GM13977 (cell line): ENCODE results near the gene CLHC1.
"Not testable (repeated sequence)": the region's sequence is repeated elsewhere in the genome, so short reads cannot be mapped to it uniquely, and the experiment has no call there.

Experiments
- DNase-seq: peaks from one replicate; pipeline ENCODE4 v3.0.0; 2012; ENCODE audit warnings: low spot score
- CTCF ChIP-seq: IDR thresholded peaks from 2 replicates; pipeline ENCODE4 v1.5.1; 2012; ENCODE audit warnings: mild to moderate bottlenecking, control low read depth; ENCODE audit not compliant: insufficient read depth; ENCODE audit errors: extremely low read depth, missing control alignments
- in situ Hi-C: fragments of 300-500 bp; cut with MboI; formaldehyde crosslinking; loops from one replicate; pipeline ENCODE4 v1.12.0; 2022; ENCODE audit warnings: low sequenced_read_pairs, low pct_unique_long_range_greater_than_20kb, mixed read lengths, inconsistent platforms; ENCODE audit not compliant: unreplicated experiment

CLHC1 gene

GRCh38 chr2:55133467-55134315, 98.4 kb downstream of the CLHC1 start:
- in situ Hi-C loops: no loop called here
- peak; percentile 79 for DNase-seq
- TF ChIP-seq CTCF: no peak

GRCh38 chr2:55130849-55131248, 101.2 kb downstream of the CLHC1 start:
- no peak for TF ChIP-seq CTCF
- no peak for DNase-seq
- in situ Hi-C loops: no loop called here

GRCh38 chr2:55126643-55127042, 105.5 kb downstream of the CLHC1 start:
- DNase-seq, in situ Hi-C loops: not testable (repeated sequence)
